Testis (tissue), 3 donors: Measurements from ENCODE around the gene TIAM2. TPM values are rescaled to one million over a fixed set of nuclear protein-coding genes. Genes with fewer than 3 reads are reported as not detected.

Experiments used
- DNase-seq: peaks from one replicate; pipeline ENCODE4 v3.0.0-alpha.2; 2019
- H3K27ac ChIP-seq, 2 donors: fragments of 200-600 bp; sonication (generic); one replicate each; pipeline ENCODE4 v1.5.1; 2019
- H3K27me3 ChIP-seq: fragments of 200-600 bp; sonication (generic); one replicate; pipeline ENCODE4 v1.5.1; 2019
- H3K36me3 ChIP-seq: fragments of 200-600 bp; sonication (generic); one replicate; pipeline ENCODE4 v1.5.1; 2017; ENCODE audit warnings: low read depth; ENCODE audit errors: missing control alignments
- H3K4me1 ChIP-seq: fragments of 200-600 bp; sonication (generic); one replicate; pipeline ENCODE4 v1.5.1; 2019
- H3K4me3 ChIP-seq, 2 donors: fragments of 200-600 bp; sonication (generic); one replicate each; pipeline ENCODE4 v1.5.1; 2017 to 2019
- H3K9me3 ChIP-seq: fragments of 200-600 bp; sonication (generic); one replicate; pipeline ENCODE4 v1.5.1; 2017
- POLR2A ChIP-seq: fragments of 450-650 bp; IDR thresholded peaks from one replicate; pipeline ENCODE4 v1.6.1; 2017; ENCODE audit warnings: antibody characterized with exemption, mild to moderate bottlenecking, moderate library complexity
- WGBS, 2 donors: methylation state at CpG; one replicate each; pipeline ENCODE4 v1.1.5; 2018; 5-methylcytosine and 5-hydroxymethylcytosine counted together
- intact Hi-C: fragments of 100-400 bp; cut with DNase I; formaldehyde crosslinking; loops from one replicate; pipeline ENCODE4 v1.15.1; 2023; ENCODE audit warnings: low total_unique reads
- polyA plus RNA-seq: library from polyadenylated mRNA; stranded (reverse); fragments of 350-450 nt; fragmentation: Illumina TruSeq; extraction: RNeasy Lipid Tissue Mini Kit (QIAGEN cat#74804); gene quantifications from one replicate; pipeline ENCODE4 v1.2.3, GENCODE V29; 2014; ENCODE audit warnings: low read depth, low replicate concordance; ENCODE audit not compliant: insufficient read depth
- total RNA-seq, 2 donors: library from RNA; depleted of rRNA; stranded (reverse); fragments of >200 nt; gene quantifications; one replicate each; pipeline ENCODE4 v1.2.3, GENCODE V29; 2016
- TF ChIP-seq, protein P1 (sequence below), 3 experiments: fragments of 450-650 bp in 2 of 3; fragments of 200-600 bp in 1 of 3; sonication (generic) in 1 of 3; IDR thresholded peaks; one replicate each; pipeline ENCODE4 v1.5.1; 2016 to 2019; ENCODE audit warnings: antibody characterized with exemption in 3 of 3, mild to moderate bottlenecking in 2 of 3, moderate library complexity in 1 of 3

TIAM2 gene
- total and polyA plus RNA-seq, 3 donors from 2014 or later: 22.7 to 43.8 (median 38.0) TPM

GRCh38 chr6:155143029-155143577, 148.0 kb downstream of the TIAM2 start:
- Histone ChIP-seq H3K36me3 (no peaks in the 10 kb centered on the region), H3K4me3 (peak overlapping the region in 1 of 2 donors; percentile 0), H3K9me3 (no peaks in the 10 kb centered on the region), H3K27me3 (no peaks in the 10 kb centered on the region), H3K27ac (peak overlapping the region in 1 of 2 donors; percentile 74), H3K4me1 (peaks cover 3% of the 10 kb centered on the region)
- no peak for DNase-seq
- TF ChIP-seq, protein P1, sequence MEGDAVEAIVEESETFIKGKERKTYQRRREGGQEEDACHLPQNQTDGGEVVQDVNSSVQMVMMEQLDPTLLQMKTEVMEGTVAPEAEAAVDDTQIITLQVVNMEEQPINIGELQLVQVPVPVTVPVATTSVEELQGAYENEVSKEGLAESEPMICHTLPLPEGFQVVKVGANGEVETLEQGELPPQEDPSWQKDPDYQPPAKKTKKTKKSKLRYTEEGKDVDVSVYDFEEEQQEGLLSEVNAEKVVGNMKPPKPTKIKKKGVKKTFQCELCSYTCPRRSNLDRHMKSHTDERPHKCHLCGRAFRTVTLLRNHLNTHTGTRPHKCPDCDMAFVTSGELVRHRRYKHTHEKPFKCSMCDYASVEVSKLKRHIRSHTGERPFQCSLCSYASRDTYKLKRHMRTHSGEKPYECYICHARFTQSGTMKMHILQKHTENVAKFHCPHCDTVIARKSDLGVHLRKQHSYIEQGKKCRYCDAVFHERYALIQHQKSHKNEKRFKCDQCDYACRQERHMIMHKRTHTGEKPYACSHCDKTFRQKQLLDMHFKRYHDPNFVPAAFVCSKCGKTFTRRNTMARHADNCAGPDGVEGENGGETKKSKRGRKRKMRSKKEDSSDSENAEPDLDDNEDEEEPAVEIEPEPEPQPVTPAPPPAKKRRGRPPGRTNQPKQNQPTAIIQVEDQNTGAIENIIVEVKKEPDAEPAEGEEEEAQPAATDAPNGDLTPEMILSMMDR (IDR thresholded peaks at IDR 0.05): no peak
- TF ChIP-seq POLR2A: no peak
- intact Hi-C loops: no loop called here
- WGBS, 2 donors: 48 to 54% methylated on average over 4 of the region's 4 CpGs

GRCh38 chr6:155143578-155144106, 148.5 kb downstream of the TIAM2 start:
- Histone ChIP-seq H3K4me1 (peaks cover 3% of the 10 kb centered on the region), H3K9me3 (no peaks in the 10 kb centered on the region), H3K36me3 (no peaks in the 10 kb centered on the region), H3K27me3 (no peaks in the 10 kb centered on the region), H3K4me3 (peak overlapping the region in 1 of 2 donors; percentile 0), H3K27ac (peak overlapping the region in 1 of 2 donors; percentile 74)
- intact Hi-C loops: no loop called here
- no peak for DNase-seq
- no peak for TF ChIP-seq POLR2A
- TF ChIP-seq, protein P1 (IDR thresholded peaks at IDR 0.05): no peak
- 68 to 73% methylated on average over 7 of the region's 7 CpGs for WGBS, 2 donors

DNA sequence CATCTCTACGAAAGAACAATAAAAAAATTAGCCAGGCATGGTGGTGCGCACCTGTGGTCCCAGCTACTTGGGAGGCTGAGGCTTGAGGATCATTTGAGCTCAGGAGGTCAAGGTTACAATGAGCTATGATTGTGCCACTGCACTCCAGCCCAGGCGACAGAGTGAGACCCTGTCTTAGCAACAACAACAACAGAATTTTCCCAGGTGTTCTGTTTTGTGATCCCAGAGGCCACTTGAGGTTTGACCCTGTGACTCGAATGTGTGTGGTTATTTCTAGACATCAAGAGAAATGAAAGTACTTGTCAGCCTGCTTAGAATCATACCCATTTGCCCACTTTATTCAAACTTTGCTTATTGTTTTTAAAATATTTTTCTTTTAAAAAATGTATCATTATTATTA, 151.1 kb downstream of the TIAM2 start:
- Histone ChIP-seq H3K4me3 (no peak overlapping the region), H3K4me1 (peaks cover 3% of the 10 kb centered on the region), H3K9me3 (no peaks in the 10 kb centered on the region), H3K27me3 (no peaks in the 10 kb centered on the region), H3K27ac (no peak overlapping the region), H3K36me3 (no peaks in the 10 kb centered on the region)
- intact Hi-C loops: no loop called here
- no peak for DNase-seq
- no peak for TF ChIP-seq POLR2A
- TF ChIP-seq, protein P1 (IDR thresholded peaks at IDR 0.05): no peak
- 85 to 96% methylated on average over 4 of the region's 4 CpGs for WGBS, 2 donors

- Histone ChIP-seq H3K4me1 (peaks cover 3% of the 10 kb centered on the region), H3K36me3 (no peaks in the 10 kb centered on the region), H3K9me3 (no peaks in the 10 kb centered on the region), H3K27ac (no peak overlapping the region), H3K4me3 (no peak overlapping the region), H3K27me3 (no peaks in the 10 kb centered on the region)
- intact Hi-C loops: no loop called here
- DNase-seq: no peak
- 80 to 83% methylated on average over 7 of the region's 7 CpGs for WGBS, 2 donors
- TF ChIP-seq, protein P1 (IDR thresholded peaks at IDR 0.05): no peak
- TF ChIP-seq POLR2A: no peak
Measured at GRCh38 chr6:155147958-155148663, 153.0 kb downstream of the TIAM2 start.
